GM23338 (cell line): ENCODE results near the gene LRATD1. TPM values are rescaled to one million over a fixed set of nuclear protein-coding genes. Genes with fewer than 3 reads are reported as not detected.

Source experiments
- ATAC-seq: fragments of 200-7000 bp; cut with Tn5 transposase; 3 replicates; pipeline ENCODE4 v1.9.1; 2020
- DNase-seq: peaks from one replicate; pipeline ENCODE4 v3.0.0-alpha.2; 2015; ENCODE audit warnings: low spot score
- H2AFZ ChIP-seq: fragments of 200-600 bp; sonication (generic); 2 replicates; pipeline ENCODE4 v1.8.0; 2016; ENCODE audit warnings: antibody characterized with exemption, mild to moderate bottlenecking, moderate library complexity
- H3F3A ChIP-seq: fragments of 200-600 bp; sonication (generic); replicated peaks from 2 replicates; pipeline ENCODE4 v1.8.0; 2017; ENCODE audit warnings: antibody characterized with exemption, mixed run types, low read depth
- H3K27ac ChIP-seq: fragments of 200-600 bp; sonication (generic); 2 replicates; pipeline ENCODE4 v1.6.1; 2016; ENCODE audit warnings: low read depth
- H3K27me3 ChIP-seq: fragments of 200-600 bp; sonication (generic); 2 replicates; pipeline ENCODE4 v1.8.0; 2016; ENCODE audit warnings: mild to moderate bottlenecking, mixed run types, moderate library complexity; ENCODE audit not compliant: insufficient read depth
- H3K36me3 ChIP-seq: fragments of 200-600 bp; sonication (generic); 2 replicates; pipeline ENCODE4 v1.8.0; 2016; ENCODE audit warnings: mild to moderate bottlenecking; ENCODE audit not compliant: insufficient read depth
- H3K4me1 ChIP-seq: fragments of 200-600 bp; sonication (generic); 2 replicates; pipeline ENCODE4 v1.8.0; 2016; ENCODE audit warnings: mild to moderate bottlenecking, moderate library complexity; ENCODE audit not compliant: insufficient read depth
- H3K4me2 ChIP-seq: fragments of 200-600 bp; sonication (generic); 2 replicates; pipeline ENCODE4 v1.7.1; 2017; ENCODE audit warnings: mixed run types
- H3K4me3 ChIP-seq: fragments of 200-600 bp; sonication (generic); 2 replicates; pipeline ENCODE4 v1.6.1; 2016; ENCODE audit warnings: mixed run types
- H3K79me2 ChIP-seq: fragments of 200-600 bp; sonication (generic); replicated peaks from 2 replicates; pipeline ENCODE4 v1.8.0; 2017; ENCODE audit warnings: mild to moderate bottlenecking; ENCODE audit not compliant: insufficient read depth
- H3K9me2 ChIP-seq: fragments of 200-600 bp; sonication (generic); 2 replicates; pipeline ENCODE4 v1.8.0; 2017; ENCODE audit not compliant: insufficient read depth
- H4K20me1 ChIP-seq: fragments of 200-600 bp; sonication (generic); replicated peaks from 2 replicates; pipeline ENCODE4 v1.8.0; 2017; ENCODE audit warnings: mild to moderate bottlenecking; ENCODE audit not compliant: insufficient read depth
- H3K27ac Mint-ChIP-seq: 2 replicates; pipeline ENCODE4 v1.8.0; 2020; ENCODE audit warnings: inconsistent platforms, mild to moderate bottlenecking, moderate library complexity, mixed read lengths
- H3K27me3 Mint-ChIP-seq: 3 replicates; pipeline ENCODE4 v1.8.0; 2022; ENCODE audit warnings: low read depth, mild to moderate bottlenecking, moderate library complexity, mixed read lengths, inconsistent platforms; ENCODE audit not compliant: insufficient read depth, poor library complexity
- H3K36me3 Mint-ChIP-seq: 3 replicates; pipeline ENCODE4 v1.8.0; 2021; ENCODE audit warnings: low read depth, mild to moderate bottlenecking, inconsistent platforms, moderate library complexity, mixed read lengths
- H3K4me1 Mint-ChIP-seq: 3 replicates; pipeline ENCODE4 v1.8.0; 2020; ENCODE audit warnings: mild to moderate bottlenecking, inconsistent platforms, mixed read lengths
- H3K4me3 Mint-ChIP-seq: 3 replicates; pipeline ENCODE4 v1.8.0; 2021; ENCODE audit warnings: moderate library complexity, mild to moderate bottlenecking, inconsistent platforms, mixed read lengths
- H3K9me3 Mint-ChIP-seq: 3 replicates; pipeline ENCODE4 v1.8.0; 2020; ENCODE audit warnings: moderate library complexity, mild to moderate bottlenecking, inconsistent platforms, mixed read lengths
- CTCF ChIP-seq, 2 experiments: fragments of 200-600 bp in 1 of 2; sonication (generic) in 1 of 2; conservative IDR thresholded peaks; 2 replicates each; pipeline versions ENCODE4 v1.5.1 to v1.6.1; 2016 to 2017; ENCODE audit warnings: antibody characterized with exemption in 2 of 2, low read depth in 2 of 2, mild to moderate bottlenecking in 2 of 2, moderate library complexity in 1 of 2
- EZH2 ChIP-seq: fragments of 200-600 bp; sonication (generic); IDR thresholded peaks from one replicate; pipeline ENCODE4 v1.8.0; 2017; ENCODE audit warnings: antibody characterized with exemption, mild to moderate bottlenecking, low read depth; ENCODE audit not compliant: unreplicated experiment
- EZH2phosphoT487 ChIP-seq: fragments of 200-600 bp; sonication (generic); IDR thresholded peaks from one replicate; pipeline ENCODE4 v1.8.1; 2018; ENCODE audit warnings: antibody characterized with exemption; ENCODE audit not compliant: unreplicated experiment
- JUNB ChIP-seq: IDR thresholded peaks from one replicate; pipeline ENCODE4 v1.6.1; 2016; ENCODE audit warnings: antibody characterized with exemption; ENCODE audit not compliant: unreplicated experiment
- POLR2AphosphoS5 ChIP-seq: IDR thresholded peaks from 2 replicates; pipeline ENCODE4 v1.6.1; 2016; ENCODE audit warnings: antibody characterized with exemption, low read depth
- REST ChIP-seq: IDR thresholded peaks from one replicate; pipeline ENCODE4 v1.6.1; 2018; ENCODE audit warnings: antibody characterized with exemption; ENCODE audit not compliant: unreplicated experiment
- STAT1 ChIP-seq: IDR thresholded peaks from one replicate; pipeline ENCODE4 v1.6.1; 2016; ENCODE audit warnings: antibody characterized with exemption; ENCODE audit not compliant: unreplicated experiment
- ZNF114 ChIP-seq: fragments of 250-450 bp; sonication (Bioruptor Pico); IDR thresholded peaks from 2 replicates; pipeline ENCODE4 v1.5.0; 2020; ENCODE audit warnings: mild to moderate bottlenecking, moderate library complexity
- ZNF331 ChIP-seq: fragments of 250-450 bp; sonication (Bioruptor Pico); IDR thresholded peaks from 2 replicates; pipeline ENCODE4 v1.5.0; 2020; ENCODE audit warnings: low read depth, mild to moderate bottlenecking, moderate library complexity
- polyA plus RNA-seq: library from polyadenylated mRNA; unstranded; fragments of >200 nt; fragmentation: Nextera tagmentation; extraction: Ambion mirVana; gene quantifications from 2 replicates; pipeline ENCODE4 v1.2.1, GENCODE V29; 2016
- total RNA-seq: library from RNA; depleted of rRNA; stranded (reverse); fragments of >200 nt; shearing (Covaris generic); gene quantifications from 2 replicates; pipeline ENCODE4 v1.2.3, GENCODE V29; 2014

The LRATD1 gene
- total and polyA plus RNA-seq, 2 experiments from 2014 or later = 2.7 to 5.7 TPM

GRCh38 chr2:14587119-14587518 lies 45.4 kb upstream of the LRATD1 start:
- Histone ChIP-seq H3K27ac (no peak overlapping the region), H3K9me2 (0 out of 2 replicates have a peak, but pooled peaks cover 2% of the 10 kb centered on the region), H3K4me3 (no peak overlapping the region), H4K20me1 (no peaks in the 10 kb centered on the region), H3K79me2 (no peaks in the 10 kb centered on the region), H2AFZ (no peak overlapping the region), H3K36me3 (no peaks in the 10 kb centered on the region; the same call in 1 of the 2 replicates), H3K27me3 (no peaks in the 10 kb centered on the region), H3K4me1 (0 out of 2 replicates have a peak, but pooled peaks cover 4% of the 10 kb centered on the region), H3K4me2 (no peak overlapping the region), H3F3A (no peaks in the 10 kb centered on the region)
- Mint-ChIP-seq H3K27me3 (no peaks in the 10 kb centered on the region), H3K4me1 (peaks cover 4% of the 10 kb centered on the region; the same call in 2 of the 3 replicates), H3K27ac (no peak overlapping the region), H3K4me3 (no peak overlapping the region), H3K36me3 (no peaks in the 10 kb centered on the region), H3K9me3 (no peaks in the 10 kb centered on the region)
- DNase-seq (no peak), ATAC-seq (no peak)
- TF ChIP-seq REST = no peak
- TF ChIP-seq EZH2 = no peak
- no peak for TF ChIP-seq CTCF (conservative IDR thresholded peaks at IDR 0.05; ENCODE audit: low read depth in 2 of 2)
- TF ChIP-seq STAT1 = no peak
- no peak for TF ChIP-seq JUNB
- no peak for TF ChIP-seq ZNF114 (CRISPR knock-in tag)
- no peak for TF ChIP-seq ZNF331 (CRISPR knock-in tag)
- TF ChIP-seq EZH2phosphoT487 = no peak

GRCh38 chr2:14601156-14601770 lies 31.3 kb upstream of the LRATD1 start:
- no peak overlapping the region for H3K4me2 ChIP-seq
- H3K27ac ChIP-seq = no peak overlapping the region
- no peak overlapping the region for H3K4me3 Mint-ChIP-seq
- DNase-seq (no peak), ATAC-seq (no peak)
- no peaks in the 10 kb centered on the region for H3K9me3 Mint-ChIP-seq
- H3F3A ChIP-seq = no peaks in the 10 kb centered on the region
- H2AFZ ChIP-seq = no peak overlapping the region
- H3K4me1 ChIP-seq = no peaks in the 10 kb centered on the region
- no peaks in the 10 kb centered on the region for H3K36me3 Mint-ChIP-seq
- no peaks in the 10 kb centered on the region for H3K4me1 Mint-ChIP-seq
- no peaks in the 10 kb centered on the region for H3K36me3 ChIP-seq
- no peaks in the 10 kb centered on the region for H3K27me3 ChIP-seq
- H3K9me2 ChIP-seq = peaks cover 9% of the 10 kb centered on the region
- H3K79me2 ChIP-seq = no peaks in the 10 kb centered on the region
- no peak overlapping the region for H3K4me3 ChIP-seq
- H3K27me3 Mint-ChIP-seq = no peaks in the 10 kb centered on the region
- no peak overlapping the region for H3K27ac Mint-ChIP-seq
- no peaks in the 10 kb centered on the region for H4K20me1 ChIP-seq
- TF ChIP-seq JUNB (no peak), EZH2 (no peak), STAT1 (no peak), EZH2phosphoT487 (no peak), ZNF331 (CRISPR knock-in tag) (no peak), POLR2AphosphoS5 (no peak), CTCF (conservative IDR thresholded peaks at IDR 0.05; ENCODE audit: low read depth in 2 of 2) (no peak)
